Measurements from ENCODE around the gene GPR65. TPM values are rescaled to one million over a fixed set of nuclear protein-coding genes. Genes with fewer than 3 reads are reported as not detected.

Gene GPR65
- polyA plus RNA-seq, 1 of the 3 experiments (the other 2 are of a cell fraction), result under 0.01 TPM

DNA sequence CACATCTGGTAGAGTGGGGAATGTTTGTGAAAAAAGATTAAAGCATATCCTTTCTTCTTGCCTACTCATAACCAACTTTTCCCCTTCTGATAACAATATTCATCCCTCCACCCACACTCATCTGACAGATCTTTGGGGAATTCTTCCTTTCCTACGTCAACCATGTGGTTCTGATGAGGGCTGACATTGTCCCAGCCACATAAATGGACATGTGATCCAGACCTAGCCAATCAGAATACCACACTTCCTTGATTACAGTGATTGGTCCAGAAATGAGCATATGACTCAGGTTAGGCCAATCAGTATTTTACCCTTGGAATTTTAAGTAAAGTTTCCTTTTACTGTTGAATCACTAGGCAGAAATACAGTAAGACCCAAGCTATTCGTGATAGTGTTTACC lies 58.9 kb downstream of the GPR65 start:
- Histone ChIP-seq H3K9ac (no peak overlapping the region), H3K27me3 (ENCODE audit: insufficient read depth) (no peaks in the 10 kb centered on the region), H3K79me2 (ENCODE audit: insufficient read depth) (no peaks in the 10 kb centered on the region), H3K9me3 (no peaks in the 10 kb centered on the region), H3K4me3 (ENCODE audit: low read depth in 2 of 2, low read length in 1 of 2) (no peak overlapping the region), H3K27ac (ENCODE audit: low read depth in 2 of 2, low read length in 1 of 2) (no peak overlapping the region), H3F3A (replicated peaks; ENCODE audit: insufficient read depth) (no peaks in the 10 kb centered on the region), H2AFZ (ENCODE audit: low read depth) (no peak overlapping the region), H3K4me2 (no peak overlapping the region), H3K4me1 (ENCODE audit: control insufficient read depth in 1 of 2, insufficient read depth in 2 of 2, low read depth in 1 of 2, low read length in 1 of 2) (no peaks in the 10 kb centered on the region), H3K36me3 (replicated peaks in 1 of 2; ENCODE audit: control insufficient read depth in 1 of 2, insufficient read depth in 2 of 2, low read length in 1 of 2) (no peaks in the 10 kb centered on the region), H4K20me1 (ENCODE audit: insufficient read depth) (no peaks in the 10 kb centered on the region), H3K9me2 (no peaks in the 10 kb centered on the region)
- no peak for TF ChIP-seq FOXJ3 (CRISPR knock-in tag; IDR thresholded peaks at IDR 0.05)
- TF ChIP-seq, protein P1, sequence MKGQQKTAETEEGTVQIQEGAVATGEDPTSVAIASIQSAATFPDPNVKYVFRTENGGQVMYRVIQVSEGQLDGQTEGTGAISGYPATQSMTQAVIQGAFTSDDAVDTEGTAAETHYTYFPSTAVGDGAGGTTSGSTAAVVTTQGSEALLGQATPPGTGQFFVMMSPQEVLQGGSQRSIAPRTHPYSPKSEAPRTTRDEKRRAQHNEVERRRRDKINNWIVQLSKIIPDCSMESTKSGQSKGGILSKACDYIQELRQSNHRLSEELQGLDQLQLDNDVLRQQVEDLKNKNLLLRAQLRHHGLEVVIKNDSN (IDR thresholded peaks at IDR 0.05; ENCODE audit: borderline replicate concordance, low read depth), result peak; percentile 53; the same call in 1 of the 2 replicates
- WGBS (ENCODE audit: low lambda C conversion rate), result 22% methylated on average over 2 of the region's 2 CpGs
- no peak for DNase-seq
- ChIA-PET POLR2A (no interaction called here), CTCF (interaction anchor here (0.9 kb wide), 1 partner anchor 105 kb away, joined by 3 read pairs; no protein-coding TSS in a partner anchor)

Small RNAs within 50 kb of the gene (small RNA-seq; reads per million reads assigned to genes)
- 0 reads per million in 7 experiments for gene RNU6-835P

Other genes starting within 250 kb of the GPR65 start
- 9.7 and 10.9 TPM in 2 replicates for gene GALC, start 12.0 kb upstream of the GPR65 start, polyA plus RNA-seq (2012; rRNA removed)